NB4 (cell line): ENCODE data around the gene ZNF207.

Experiments
- CTCF ChIP-seq: IDR thresholded peaks from one replicate; pipeline ENCODE4 v1.5.1; 2012; ENCODE audit warnings: low read depth, low read length
- POLR2A ChIP-seq: IDR thresholded peaks from 2 replicates; pipeline ENCODE4 v1.6.1; 2011; ENCODE audit warnings: mild to moderate bottlenecking; ENCODE audit not compliant: insufficient read length; ENCODE audit errors: extremely low read depth

- TF ChIP-seq CTCF (no peak), POLR2A (no peak)
Measured at GRCh38 chr17:32383926-32384434, 34.0 kb downstream of the ZNF207 start.
